GM23338 (cell line): ENCODE results near the gene CYBC1. TPM values are rescaled to one million over a fixed set of nuclear protein-coding genes. Genes with fewer than 3 reads are reported as not detected.

Experiments
- ATAC-seq: fragments of 200-7000 bp; cut with Tn5 transposase; 3 replicates; pipeline ENCODE4 v1.9.1; 2020
- DNase-seq: peaks from one replicate; pipeline ENCODE4 v3.0.0-alpha.2; 2015; ENCODE audit warnings: low spot score
- H2AFZ ChIP-seq: fragments of 200-600 bp; sonication (generic); 2 replicates; pipeline ENCODE4 v1.8.0; 2016; ENCODE audit warnings: antibody characterized with exemption, mild to moderate bottlenecking, moderate library complexity
- H3F3A ChIP-seq: fragments of 200-600 bp; sonication (generic); replicated peaks from 2 replicates; pipeline ENCODE4 v1.8.0; 2017; ENCODE audit warnings: antibody characterized with exemption, mixed run types, low read depth
- H3K27ac ChIP-seq: fragments of 200-600 bp; sonication (generic); 2 replicates; pipeline ENCODE4 v1.6.1; 2016; ENCODE audit warnings: low read depth
- H3K27me3 ChIP-seq: fragments of 200-600 bp; sonication (generic); 2 replicates; pipeline ENCODE4 v1.8.0; 2016; ENCODE audit warnings: mild to moderate bottlenecking, mixed run types, moderate library complexity; ENCODE audit not compliant: insufficient read depth
- H3K36me3 ChIP-seq: fragments of 200-600 bp; sonication (generic); 2 replicates; pipeline ENCODE4 v1.8.0; 2016; ENCODE audit warnings: mild to moderate bottlenecking; ENCODE audit not compliant: insufficient read depth
- H3K4me1 ChIP-seq: fragments of 200-600 bp; sonication (generic); 2 replicates; pipeline ENCODE4 v1.8.0; 2016; ENCODE audit warnings: mild to moderate bottlenecking, moderate library complexity; ENCODE audit not compliant: insufficient read depth
- H3K4me2 ChIP-seq: fragments of 200-600 bp; sonication (generic); 2 replicates; pipeline ENCODE4 v1.7.1; 2017; ENCODE audit warnings: mixed run types
- H3K4me3 ChIP-seq: fragments of 200-600 bp; sonication (generic); 2 replicates; pipeline ENCODE4 v1.6.1; 2016; ENCODE audit warnings: mixed run types
- H3K79me2 ChIP-seq: fragments of 200-600 bp; sonication (generic); replicated peaks from 2 replicates; pipeline ENCODE4 v1.8.0; 2017; ENCODE audit warnings: mild to moderate bottlenecking; ENCODE audit not compliant: insufficient read depth
- H3K9me2 ChIP-seq: fragments of 200-600 bp; sonication (generic); 2 replicates; pipeline ENCODE4 v1.8.0; 2017; ENCODE audit not compliant: insufficient read depth
- H4K20me1 ChIP-seq: fragments of 200-600 bp; sonication (generic); replicated peaks from 2 replicates; pipeline ENCODE4 v1.8.0; 2017; ENCODE audit warnings: mild to moderate bottlenecking; ENCODE audit not compliant: insufficient read depth
- H3K27ac Mint-ChIP-seq: 2 replicates; pipeline ENCODE4 v1.8.0; 2020; ENCODE audit warnings: inconsistent platforms, mild to moderate bottlenecking, moderate library complexity, mixed read lengths
- H3K27me3 Mint-ChIP-seq: 3 replicates; pipeline ENCODE4 v1.8.0; 2022; ENCODE audit warnings: low read depth, mild to moderate bottlenecking, moderate library complexity, mixed read lengths, inconsistent platforms; ENCODE audit not compliant: insufficient read depth, poor library complexity
- H3K36me3 Mint-ChIP-seq: 3 replicates; pipeline ENCODE4 v1.8.0; 2021; ENCODE audit warnings: low read depth, mild to moderate bottlenecking, inconsistent platforms, moderate library complexity, mixed read lengths
- H3K4me1 Mint-ChIP-seq: 3 replicates; pipeline ENCODE4 v1.8.0; 2020; ENCODE audit warnings: mild to moderate bottlenecking, inconsistent platforms, mixed read lengths
- H3K4me3 Mint-ChIP-seq: 3 replicates; pipeline ENCODE4 v1.8.0; 2021; ENCODE audit warnings: moderate library complexity, mild to moderate bottlenecking, inconsistent platforms, mixed read lengths
- H3K9me3 Mint-ChIP-seq: 3 replicates; pipeline ENCODE4 v1.8.0; 2020; ENCODE audit warnings: moderate library complexity, mild to moderate bottlenecking, inconsistent platforms, mixed read lengths
- CREB1 ChIP-seq: fragments of 250-450 bp; sonication (Bioruptor Pico); IDR thresholded peaks from 2 replicates; pipeline ENCODE4 v1.5.0; 2020; ENCODE audit warnings: low read depth, mild to moderate bottlenecking, moderate library complexity
- EZH2 ChIP-seq: fragments of 200-600 bp; sonication (generic); IDR thresholded peaks from one replicate; pipeline ENCODE4 v1.8.0; 2017; ENCODE audit warnings: antibody characterized with exemption, mild to moderate bottlenecking, low read depth; ENCODE audit not compliant: unreplicated experiment
- EZH2phosphoT487 ChIP-seq: fragments of 200-600 bp; sonication (generic); IDR thresholded peaks from one replicate; pipeline ENCODE4 v1.8.1; 2018; ENCODE audit warnings: antibody characterized with exemption; ENCODE audit not compliant: unreplicated experiment
- JUNB ChIP-seq: IDR thresholded peaks from one replicate; pipeline ENCODE4 v1.6.1; 2016; ENCODE audit warnings: antibody characterized with exemption; ENCODE audit not compliant: unreplicated experiment
- NANOG ChIP-seq: IDR thresholded peaks from 2 replicates; pipeline ENCODE4 v1.6.1; 2016; ENCODE audit warnings: antibody characterized with exemption, borderline replicate concordance
- POLR2AphosphoS5 ChIP-seq: IDR thresholded peaks from 2 replicates; pipeline ENCODE4 v1.6.1; 2016; ENCODE audit warnings: antibody characterized with exemption, low read depth
- STAT1 ChIP-seq: IDR thresholded peaks from one replicate; pipeline ENCODE4 v1.6.1; 2016; ENCODE audit warnings: antibody characterized with exemption; ENCODE audit not compliant: unreplicated experiment
- ZNF114 ChIP-seq: fragments of 250-450 bp; sonication (Bioruptor Pico); IDR thresholded peaks from 2 replicates; pipeline ENCODE4 v1.5.0; 2020; ENCODE audit warnings: mild to moderate bottlenecking, moderate library complexity
- ZNF331 ChIP-seq: fragments of 250-450 bp; sonication (Bioruptor Pico); IDR thresholded peaks from 2 replicates; pipeline ENCODE4 v1.5.0; 2020; ENCODE audit warnings: low read depth, mild to moderate bottlenecking, moderate library complexity
- polyA plus RNA-seq: library from polyadenylated mRNA; unstranded; fragments of >200 nt; fragmentation: Nextera tagmentation; extraction: Ambion mirVana; gene quantifications from 2 replicates; pipeline ENCODE4 v1.2.1, GENCODE V29; 2016
- total RNA-seq: library from RNA; depleted of rRNA; stranded (reverse); fragments of >200 nt; shearing (Covaris generic); gene quantifications from 2 replicates; pipeline ENCODE4 v1.2.3, GENCODE V29; 2014
- TF ChIP-seq, protein P1 (sequence below): fragments of 250-450 bp; sonication (Bioruptor Pico); IDR thresholded peaks from 2 replicates; pipeline ENCODE4 v1.5.0; 2020; ENCODE audit warnings: mild to moderate bottlenecking, moderate library complexity
- TF ChIP-seq, protein P2 (sequence below), 2 experiments: fragments of 200-600 bp in 1 of 2; sonication (generic) in 1 of 2; conservative IDR thresholded peaks; 2 replicates each; pipeline versions ENCODE4 v1.5.1 to v1.6.1; 2016 to 2017; ENCODE audit warnings: antibody characterized with exemption in 2 of 2, low read depth in 2 of 2, mild to moderate bottlenecking in 2 of 2, moderate library complexity in 1 of 2
- TF ChIP-seq, protein P3 (sequence below): IDR thresholded peaks from 2 replicates; pipeline ENCODE4 v1.6.1; 2016; ENCODE audit warnings: antibody characterized with exemption
- TF ChIP-seq, protein P4 (sequence below): IDR thresholded peaks from one replicate; pipeline ENCODE4 v1.6.1; 2018; ENCODE audit warnings: antibody characterized with exemption; ENCODE audit not compliant: unreplicated experiment

CYBC1 gene
- total and polyA plus RNA-seq, 2 experiments from 2014 or later = 24.7 to 72.4 TPM

DNA sequence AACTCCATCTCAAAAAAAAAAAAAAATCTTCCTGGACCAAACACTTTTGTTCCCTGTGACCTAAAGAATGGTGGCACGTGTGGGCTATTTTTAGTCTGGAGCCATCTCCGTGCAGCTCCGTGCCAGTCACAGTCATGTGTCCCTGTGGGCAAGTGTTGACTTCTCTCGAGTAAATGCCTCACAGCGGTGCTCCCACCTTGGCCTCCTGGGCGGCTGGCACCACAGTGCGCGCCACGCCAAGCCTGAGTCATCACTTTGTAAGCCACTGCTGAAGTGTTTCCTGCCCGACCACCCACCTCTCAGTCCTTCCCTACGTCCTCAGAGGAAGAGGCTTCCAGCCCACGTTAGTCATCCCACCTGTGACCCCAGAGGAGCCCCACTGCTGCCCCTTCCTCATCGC lies 43.3 kb downstream of the CYBC1 start:
- H3K27ac Mint-ChIP-seq = no peak overlapping the region; the same call in 1 of the 2 replicates
- H3K4me1 Mint-ChIP-seq = no peaks in the 10 kb centered on the region; the same call in 2 of the 3 replicates
- no peak overlapping the region for H3K4me2 ChIP-seq

More for the DNA sequence above, 43.3 kb downstream of the CYBC1 start:
- no peaks in the 10 kb centered on the region for H3K4me1 ChIP-seq
- H4K20me1 ChIP-seq = no peaks in the 10 kb centered on the region; the same call in 1 of the 2 replicates
- TF ChIP-seq, protein P1, sequence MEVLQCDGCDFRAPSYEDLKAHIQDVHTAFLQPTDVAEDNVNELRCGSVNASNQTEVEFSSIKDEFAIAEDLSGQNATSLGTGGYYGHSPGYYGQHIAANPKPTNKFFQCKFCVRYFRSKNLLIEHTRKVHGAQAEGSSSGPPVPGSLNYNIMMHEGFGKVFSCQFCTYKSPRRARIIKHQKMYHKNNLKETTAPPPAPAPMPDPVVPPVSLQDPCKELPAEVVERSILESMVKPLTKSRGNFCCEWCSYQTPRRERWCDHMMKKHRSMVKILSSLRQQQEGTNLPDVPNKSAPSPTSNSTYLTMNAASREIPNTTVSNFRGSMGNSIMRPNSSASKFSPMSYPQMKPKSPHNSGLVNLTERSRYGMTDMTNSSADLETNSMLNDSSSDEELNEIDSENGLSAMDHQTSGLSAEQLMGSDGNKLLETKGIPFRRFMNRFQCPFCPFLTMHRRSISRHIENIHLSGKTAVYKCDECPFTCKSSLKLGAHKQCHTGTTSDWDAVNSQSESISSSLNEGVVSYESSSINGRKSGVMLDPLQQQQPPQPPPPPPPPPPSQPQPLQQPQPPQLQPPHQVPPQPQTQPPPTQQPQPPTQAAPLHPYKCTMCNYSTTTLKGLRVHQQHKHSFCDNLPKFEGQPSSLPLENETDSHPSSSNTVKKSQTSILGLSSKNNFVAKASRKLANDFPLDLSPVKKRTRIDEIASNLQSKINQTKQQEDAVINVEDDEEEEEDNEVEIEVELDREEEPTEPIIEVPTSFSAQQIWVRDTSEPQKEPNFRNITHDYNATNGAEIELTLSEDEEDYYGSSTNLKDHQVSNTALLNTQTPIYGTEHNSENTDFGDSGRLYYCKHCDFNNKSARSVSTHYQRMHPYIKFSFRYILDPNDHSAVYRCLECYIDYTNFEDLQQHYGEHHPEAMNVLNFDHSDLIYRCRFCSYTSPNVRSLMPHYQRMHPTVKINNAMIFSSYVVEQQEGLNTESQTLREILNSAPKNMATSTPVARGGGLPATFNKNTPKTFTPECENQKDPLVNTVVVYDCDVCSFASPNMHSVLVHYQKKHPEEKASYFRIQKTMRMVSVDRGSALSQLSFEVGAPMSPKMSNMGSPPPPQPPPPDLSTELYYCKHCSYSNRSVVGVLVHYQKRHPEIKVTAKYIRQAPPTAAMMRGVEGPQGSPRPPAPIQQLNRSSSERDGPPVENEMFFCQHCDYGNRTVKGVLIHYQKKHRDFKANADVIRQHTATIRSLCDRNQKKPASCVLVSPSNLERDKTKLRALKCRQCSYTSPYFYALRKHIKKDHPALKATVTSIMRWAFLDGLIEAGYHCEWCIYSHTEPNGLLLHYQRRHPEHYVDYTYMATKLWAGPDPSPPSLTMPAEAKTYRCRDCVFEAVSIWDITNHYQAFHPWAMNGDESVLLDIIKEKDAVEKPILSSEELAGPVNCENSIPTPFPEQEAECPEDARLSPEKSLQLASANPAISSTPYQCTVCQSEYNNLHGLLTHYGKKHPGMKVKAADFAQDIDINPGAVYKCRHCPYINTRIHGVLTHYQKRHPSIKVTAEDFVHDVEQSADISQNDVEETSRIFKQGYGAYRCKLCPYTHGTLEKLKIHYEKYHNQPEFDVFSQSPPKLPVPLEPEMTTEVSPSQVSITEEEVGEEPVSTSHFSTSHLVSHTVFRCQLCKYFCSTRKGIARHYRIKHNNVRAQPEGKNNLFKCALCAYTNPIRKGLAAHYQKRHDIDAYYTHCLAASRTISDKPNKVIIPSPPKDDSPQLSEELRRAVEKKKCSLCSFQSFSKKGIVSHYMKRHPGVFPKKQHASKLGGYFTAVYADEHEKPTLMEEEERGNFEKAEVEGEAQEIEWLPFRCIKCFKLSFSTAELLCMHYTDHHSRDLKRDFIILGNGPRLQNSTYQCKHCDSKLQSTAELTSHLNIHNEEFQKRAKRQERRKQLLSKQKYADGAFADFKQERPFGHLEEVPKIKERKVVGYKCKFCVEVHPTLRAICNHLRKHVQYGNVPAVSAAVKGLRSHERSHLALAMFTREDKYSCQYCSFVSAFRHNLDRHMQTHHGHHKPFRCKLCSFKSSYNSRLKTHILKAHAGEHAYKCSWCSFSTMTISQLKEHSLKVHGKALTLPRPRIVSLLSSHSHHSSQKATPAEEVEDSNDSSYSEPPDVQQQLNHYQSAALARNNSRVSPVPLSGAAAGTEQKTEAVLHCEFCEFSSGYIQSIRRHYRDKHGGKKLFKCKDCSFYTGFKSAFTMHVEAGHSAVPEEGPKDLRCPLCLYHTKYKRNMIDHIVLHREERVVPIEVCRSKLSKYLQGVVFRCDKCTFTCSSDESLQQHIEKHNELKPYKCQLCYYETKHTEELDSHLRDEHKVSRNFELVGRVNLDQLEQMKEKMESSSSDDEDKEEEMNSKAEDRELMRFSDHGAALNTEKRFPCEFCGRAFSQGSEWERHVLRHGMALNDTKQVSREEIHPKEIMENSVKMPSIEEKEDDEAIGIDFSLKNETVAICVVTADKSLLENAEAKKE (CRISPR knock-in tag) = no peak
- TF ChIP-seq EZH2 = no peak
- TF ChIP-seq ZNF331 (CRISPR knock-in tag) = no peak
- TF ChIP-seq EZH2phosphoT487 = no peak
- TF ChIP-seq CREB1 (CRISPR knock-in tag) = no peak
- TF ChIP-seq, protein P2, sequence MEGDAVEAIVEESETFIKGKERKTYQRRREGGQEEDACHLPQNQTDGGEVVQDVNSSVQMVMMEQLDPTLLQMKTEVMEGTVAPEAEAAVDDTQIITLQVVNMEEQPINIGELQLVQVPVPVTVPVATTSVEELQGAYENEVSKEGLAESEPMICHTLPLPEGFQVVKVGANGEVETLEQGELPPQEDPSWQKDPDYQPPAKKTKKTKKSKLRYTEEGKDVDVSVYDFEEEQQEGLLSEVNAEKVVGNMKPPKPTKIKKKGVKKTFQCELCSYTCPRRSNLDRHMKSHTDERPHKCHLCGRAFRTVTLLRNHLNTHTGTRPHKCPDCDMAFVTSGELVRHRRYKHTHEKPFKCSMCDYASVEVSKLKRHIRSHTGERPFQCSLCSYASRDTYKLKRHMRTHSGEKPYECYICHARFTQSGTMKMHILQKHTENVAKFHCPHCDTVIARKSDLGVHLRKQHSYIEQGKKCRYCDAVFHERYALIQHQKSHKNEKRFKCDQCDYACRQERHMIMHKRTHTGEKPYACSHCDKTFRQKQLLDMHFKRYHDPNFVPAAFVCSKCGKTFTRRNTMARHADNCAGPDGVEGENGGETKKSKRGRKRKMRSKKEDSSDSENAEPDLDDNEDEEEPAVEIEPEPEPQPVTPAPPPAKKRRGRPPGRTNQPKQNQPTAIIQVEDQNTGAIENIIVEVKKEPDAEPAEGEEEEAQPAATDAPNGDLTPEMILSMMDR (conservative IDR thresholded peaks at IDR 0.05; ENCODE audit: low read depth in 2 of 2) = no peak
- TF ChIP-seq JUNB = no peak
- TF ChIP-seq, protein P3, sequence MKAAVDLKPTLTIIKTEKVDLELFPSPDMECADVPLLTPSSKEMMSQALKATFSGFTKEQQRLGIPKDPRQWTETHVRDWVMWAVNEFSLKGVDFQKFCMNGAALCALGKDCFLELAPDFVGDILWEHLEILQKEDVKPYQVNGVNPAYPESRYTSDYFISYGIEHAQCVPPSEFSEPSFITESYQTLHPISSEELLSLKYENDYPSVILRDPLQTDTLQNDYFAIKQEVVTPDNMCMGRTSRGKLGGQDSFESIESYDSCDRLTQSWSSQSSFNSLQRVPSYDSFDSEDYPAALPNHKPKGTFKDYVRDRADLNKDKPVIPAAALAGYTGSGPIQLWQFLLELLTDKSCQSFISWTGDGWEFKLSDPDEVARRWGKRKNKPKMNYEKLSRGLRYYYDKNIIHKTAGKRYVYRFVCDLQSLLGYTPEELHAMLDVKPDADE = no peak
- TF ChIP-seq, protein P4, sequence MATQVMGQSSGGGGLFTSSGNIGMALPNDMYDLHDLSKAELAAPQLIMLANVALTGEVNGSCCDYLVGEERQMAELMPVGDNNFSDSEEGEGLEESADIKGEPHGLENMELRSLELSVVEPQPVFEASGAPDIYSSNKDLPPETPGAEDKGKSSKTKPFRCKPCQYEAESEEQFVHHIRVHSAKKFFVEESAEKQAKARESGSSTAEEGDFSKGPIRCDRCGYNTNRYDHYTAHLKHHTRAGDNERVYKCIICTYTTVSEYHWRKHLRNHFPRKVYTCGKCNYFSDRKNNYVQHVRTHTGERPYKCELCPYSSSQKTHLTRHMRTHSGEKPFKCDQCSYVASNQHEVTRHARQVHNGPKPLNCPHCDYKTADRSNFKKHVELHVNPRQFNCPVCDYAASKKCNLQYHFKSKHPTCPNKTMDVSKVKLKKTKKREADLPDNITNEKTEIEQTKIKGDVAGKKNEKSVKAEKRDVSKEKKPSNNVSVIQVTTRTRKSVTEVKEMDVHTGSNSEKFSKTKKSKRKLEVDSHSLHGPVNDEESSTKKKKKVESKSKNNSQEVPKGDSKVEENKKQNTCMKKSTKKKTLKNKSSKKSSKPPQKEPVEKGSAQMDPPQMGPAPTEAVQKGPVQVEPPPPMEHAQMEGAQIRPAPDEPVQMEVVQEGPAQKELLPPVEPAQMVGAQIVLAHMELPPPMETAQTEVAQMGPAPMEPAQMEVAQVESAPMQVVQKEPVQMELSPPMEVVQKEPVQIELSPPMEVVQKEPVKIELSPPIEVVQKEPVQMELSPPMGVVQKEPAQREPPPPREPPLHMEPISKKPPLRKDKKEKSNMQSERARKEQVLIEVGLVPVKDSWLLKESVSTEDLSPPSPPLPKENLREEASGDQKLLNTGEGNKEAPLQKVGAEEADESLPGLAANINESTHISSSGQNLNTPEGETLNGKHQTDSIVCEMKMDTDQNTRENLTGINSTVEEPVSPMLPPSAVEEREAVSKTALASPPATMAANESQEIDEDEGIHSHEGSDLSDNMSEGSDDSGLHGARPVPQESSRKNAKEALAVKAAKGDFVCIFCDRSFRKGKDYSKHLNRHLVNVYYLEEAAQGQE = no peak
- no peak for TF ChIP-seq NANOG
- TF ChIP-seq POLR2AphosphoS5 = no peak
- TF ChIP-seq ZNF114 (CRISPR knock-in tag) = no peak
- TF ChIP-seq STAT1 = no peak
- H3K4me3 Mint-ChIP-seq = no peak overlapping the region
- no peak overlapping the region for H3K27ac ChIP-seq
- H3K9me3 Mint-ChIP-seq = no peaks in the 10 kb centered on the region; the same call in 2 of the 3 replicates
- H3K27me3 Mint-ChIP-seq = peaks cover 6% of the 10 kb centered on the region
- ATAC-seq (no peak), DNase-seq (no peak)
- H3K9me2 ChIP-seq = no peaks in the 10 kb centered on the region
- H2AFZ ChIP-seq = no peak overlapping the region
- no peaks in the 10 kb centered on the region for H3K36me3 ChIP-seq
- H3K4me3 ChIP-seq = no peak overlapping the region
- H3K27me3 ChIP-seq = no peaks in the 10 kb centered on the region
- H3F3A ChIP-seq = no peaks in the 10 kb centered on the region
- H3K79me2 ChIP-seq = no peaks in the 10 kb centered on the region
- H3K36me3 Mint-ChIP-seq = peaks cover 5% of the 10 kb centered on the region
